SK-N-DZ (cell line): ENCODE results near the gene TCP11L2.
A peak's percentile ranks its signal among the peaks of the same experiment; 100 is the strongest.
"Not testable (repeated sequence)": the region's sequence is repeated elsewhere in the genome, so short reads cannot be mapped to it uniquely, and the experiment has no call there.

Source experiments
- DNase-seq: peaks from one replicate; pipeline ENCODE4 v3.0.0-alpha.2; 2015; ENCODE audit warnings: low spot score

The TCP11L2 gene

GRCh38 chr12:106343214-106343528 lies 40.6 kb downstream of the TCP11L2 start:
- no peak for DNase-seq

GRCh38 chr12:106344131-106344530 lies 41.6 kb downstream of the TCP11L2 start:
- no peak for DNase-seq

DNA sequence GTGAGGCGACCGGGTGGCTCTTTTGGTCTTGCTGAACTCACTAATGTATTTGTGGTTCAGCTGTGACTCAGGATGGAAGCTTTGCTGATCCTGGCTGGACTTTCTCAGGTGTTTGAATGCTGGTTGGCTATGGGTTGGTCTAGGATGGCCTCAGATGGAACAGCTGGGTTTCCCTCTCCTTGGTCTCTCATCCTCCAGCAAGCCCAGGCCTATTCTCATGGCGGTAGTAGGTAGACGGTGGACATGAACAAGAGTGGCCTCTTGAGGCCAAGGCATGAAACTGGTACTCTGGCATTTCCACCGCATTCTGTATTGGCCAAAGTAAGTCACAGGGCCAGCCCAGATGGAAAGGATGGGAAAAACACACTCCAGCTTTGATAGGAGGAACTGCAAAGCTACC lies 43.2 kb downstream of the TCP11L2 start:
- DNase-seq, result peak; percentile 70

DNA sequence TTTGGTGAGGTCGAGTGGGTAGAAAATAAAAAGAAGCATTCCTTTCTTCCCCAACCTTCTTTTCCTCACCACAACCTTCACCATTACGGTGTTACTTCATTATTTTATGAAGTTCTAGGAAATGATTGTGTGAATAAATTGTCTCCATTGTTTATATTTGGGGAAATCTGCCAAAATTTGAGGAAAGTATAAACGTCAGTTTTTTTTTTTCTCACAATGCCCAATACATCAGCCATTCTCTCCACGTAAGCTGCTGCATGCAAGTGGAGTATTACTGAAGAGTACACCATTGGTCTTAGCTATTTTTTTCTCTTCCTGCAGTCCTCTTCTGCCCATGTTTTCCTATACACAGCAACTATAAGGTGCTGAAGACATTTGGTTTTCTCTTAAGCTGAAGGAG lies 45.9 kb downstream of the TCP11L2 start:
- DNase-seq, result no peak

DNA sequence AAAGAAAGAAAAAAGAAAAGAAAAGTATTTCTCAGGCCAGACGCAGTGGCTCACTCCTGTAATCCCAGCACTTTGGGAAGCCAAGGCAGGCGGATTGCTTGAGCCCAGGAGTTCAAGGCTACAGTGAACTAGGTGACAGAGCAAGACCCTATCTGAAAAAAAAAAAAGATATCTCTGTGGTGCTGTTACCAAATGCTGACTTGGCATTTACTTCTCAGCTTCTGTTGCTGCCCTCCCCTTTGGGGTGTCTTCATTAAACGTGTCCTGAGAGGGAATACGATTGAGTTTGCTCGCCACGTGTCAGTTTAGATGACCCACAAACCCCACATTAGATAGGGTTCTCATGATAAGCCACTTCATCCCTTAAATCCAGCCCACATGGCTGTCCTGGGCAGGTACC lies 50.6 kb downstream of the TCP11L2 start:
- DNase-seq, result no peak

DNA sequence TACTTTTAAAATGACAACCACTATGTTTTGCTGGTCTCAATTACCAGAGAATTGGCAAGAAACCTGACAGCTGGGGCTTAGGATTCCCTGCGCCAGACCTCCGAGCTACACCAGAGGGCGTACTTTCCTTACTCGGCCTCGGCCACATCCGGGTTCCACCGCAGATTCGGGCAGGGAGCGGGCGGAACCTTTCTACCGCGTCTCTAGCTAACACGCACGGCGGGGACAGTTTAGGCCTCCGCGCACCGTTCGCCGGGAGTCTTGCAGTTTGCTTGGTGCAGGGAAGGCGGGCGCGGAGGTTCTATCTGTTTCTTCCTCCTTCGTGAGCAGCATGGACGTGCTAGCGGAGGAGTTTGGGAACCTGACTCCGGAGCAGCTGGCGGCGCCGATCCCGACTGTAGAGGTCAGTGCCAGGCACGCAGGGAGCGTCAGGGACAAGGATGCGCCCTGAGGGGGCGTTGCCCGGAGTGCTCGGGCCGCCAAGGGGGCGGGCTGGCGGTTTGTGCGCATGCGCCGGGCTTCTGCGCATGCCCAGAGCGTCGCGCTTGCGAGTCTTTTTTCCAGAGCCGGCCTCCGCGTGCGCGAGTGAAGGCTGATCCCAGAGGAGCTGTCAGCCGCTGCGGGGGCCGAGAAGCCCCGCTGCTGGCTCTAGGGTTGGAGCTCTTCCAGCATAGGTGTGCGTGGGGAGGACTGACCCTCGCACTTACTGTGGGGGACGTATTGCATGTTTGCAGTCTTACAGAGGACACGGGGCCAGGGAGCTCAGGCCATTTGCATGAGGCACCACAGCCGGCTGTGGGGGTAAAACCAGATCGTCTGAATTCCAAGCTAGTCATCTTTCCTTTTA lies 55.2 kb downstream of the TCP11L2 start, which contains the start of gene POLR3B:
TSS of gene POLR3B (plus strand) at position 200 of the 847 bp plus-strand sequence. CDS start at position 332, 132 bp downstream.
- DNase-seq, result peak; percentile 96

GRCh38 chr12:106358396-106359241 lies 56.1 kb downstream of the TCP11L2 start:
- DNase-seq, result no peak

DNA sequence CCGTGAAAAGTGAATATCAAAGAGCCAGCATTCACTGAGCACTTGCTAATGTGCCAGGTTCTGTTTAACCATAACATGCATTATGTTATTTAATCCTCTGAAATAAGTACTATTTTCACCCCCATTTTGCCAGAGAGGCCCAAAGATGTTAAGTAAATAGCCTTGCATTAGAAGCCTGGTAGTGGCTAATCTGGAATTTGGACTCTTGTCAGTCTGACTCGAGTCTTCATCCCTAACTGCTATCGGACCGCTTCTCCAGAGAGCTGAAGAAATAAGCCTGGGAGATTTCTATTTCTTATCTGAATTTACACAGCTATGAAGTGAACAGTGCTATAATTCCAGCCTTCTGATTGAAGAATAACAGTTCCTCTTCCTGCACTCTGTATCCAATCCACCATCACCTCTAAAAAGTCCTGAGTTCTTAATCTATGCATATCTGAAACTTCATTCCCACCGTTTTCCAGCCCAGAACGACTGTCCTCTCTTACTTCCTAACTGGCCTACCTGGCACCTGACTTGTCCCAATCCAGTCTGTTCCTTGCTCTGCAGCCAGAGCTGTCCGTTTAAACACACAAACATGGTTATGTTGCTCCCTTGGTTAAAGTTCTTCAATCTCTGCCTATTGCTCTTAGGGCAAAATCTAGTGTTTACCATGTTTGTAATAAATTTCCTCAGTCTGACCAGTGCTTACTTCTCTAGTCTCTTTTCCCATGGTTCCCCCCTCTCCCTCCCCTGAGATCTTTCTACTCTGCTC lies 57.3 kb downstream of the TCP11L2 start:
- DNase-seq, result no peak

DNA sequence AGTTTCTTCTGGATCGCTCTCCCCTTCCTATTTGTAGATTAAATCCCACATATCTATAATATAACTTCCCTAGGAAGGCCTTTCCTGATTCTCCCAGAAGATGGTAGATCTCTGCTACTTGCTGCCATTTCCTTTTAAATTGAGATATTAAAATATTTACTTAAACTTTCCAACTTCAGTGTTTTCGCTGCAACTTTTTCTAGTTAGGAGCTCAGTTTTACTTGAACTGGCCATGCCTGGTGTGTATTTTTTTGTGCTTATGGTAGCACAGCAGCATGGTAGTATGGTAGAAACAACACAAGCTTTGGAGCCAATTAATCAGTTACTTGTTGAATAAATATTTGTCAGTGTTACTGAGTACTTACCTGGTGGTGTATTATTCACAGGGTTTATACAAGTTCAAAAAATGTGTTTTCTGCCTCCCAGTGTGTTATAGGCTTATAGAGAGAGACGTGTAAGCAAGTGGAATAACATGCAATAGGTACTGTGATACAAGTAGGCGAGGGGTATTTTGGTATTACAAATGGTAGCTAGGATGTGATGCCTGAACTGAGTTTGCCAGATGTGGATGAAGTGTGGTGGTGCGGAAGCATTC lies 58.0 kb downstream of the TCP11L2 start:
- no peak for DNase-seq

DNA sequence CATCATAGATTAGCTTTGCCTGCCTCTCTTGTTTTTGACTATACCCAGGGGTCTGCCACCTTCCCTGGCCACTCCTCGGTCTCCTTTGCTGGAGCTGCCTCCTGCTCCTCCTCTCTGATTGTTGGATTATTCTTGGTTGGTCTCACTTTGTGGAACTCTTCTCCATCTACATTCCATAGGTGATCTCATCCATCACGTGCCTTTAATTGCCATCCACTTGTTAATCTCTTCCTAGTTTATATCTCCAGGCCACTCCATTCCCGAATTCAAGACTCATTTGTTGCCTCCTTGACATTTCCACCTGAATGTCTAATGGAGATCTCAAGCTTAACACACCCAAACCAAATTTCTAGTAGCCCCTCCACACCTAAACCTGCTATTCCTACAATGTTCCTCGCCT lies 60.4 kb downstream of the TCP11L2 start:
- no peak for DNase-seq

DNA sequence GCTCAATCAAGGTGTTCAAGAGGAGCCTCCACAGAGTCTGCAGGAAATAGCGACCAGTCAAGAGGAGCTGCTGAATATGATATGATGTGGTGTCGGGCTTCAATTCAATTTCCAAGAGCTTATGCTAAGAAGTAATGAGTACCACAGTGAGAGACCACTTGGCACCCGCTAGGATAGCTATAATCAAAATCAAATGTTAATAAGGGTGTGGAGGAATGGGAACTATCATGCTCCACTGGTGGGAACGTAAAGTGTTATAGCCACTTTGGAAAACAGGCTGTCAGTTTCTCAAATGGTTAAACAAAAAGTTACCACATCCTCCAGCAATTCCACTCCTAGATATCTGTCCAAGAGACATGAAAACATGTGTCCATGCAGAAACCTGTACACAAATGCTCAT lies 61.7 kb downstream of the TCP11L2 start:
- no peak for DNase-seq

- DNase-seq, result no peak
Observed at GRCh38 chr12:106369624-106370346, 67.3 kb downstream of the TCP11L2 start.

- DNase-seq, result no peak
Observed at GRCh38 chr12:106378788-106379187, 76.3 kb downstream of the TCP11L2 start.

- DNase-seq, result no peak
Observed at GRCh38 chr12:106380954-106381353, 78.4 kb downstream of the TCP11L2 start.

DNA sequence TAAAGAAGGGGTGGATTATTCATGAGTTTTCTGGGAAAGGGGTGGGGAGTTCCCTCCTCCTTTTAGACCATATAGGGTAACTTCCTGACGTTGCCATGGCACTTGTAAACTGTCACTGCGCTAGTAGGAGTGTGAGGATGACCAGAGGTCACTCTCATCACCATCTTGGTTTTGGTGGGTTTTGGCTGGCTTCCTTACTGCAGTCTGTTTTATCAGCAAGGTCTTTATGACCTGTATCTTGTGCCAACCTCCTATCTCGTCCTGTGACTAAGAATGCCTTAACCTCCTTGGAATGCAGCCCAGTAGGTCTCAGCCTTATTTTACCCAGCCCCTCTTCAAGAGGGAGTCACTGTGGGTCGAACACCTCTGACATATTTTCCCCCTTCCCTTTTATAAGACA lies 79.3 kb downstream of the TCP11L2 start:
- DNase-seq, result not testable (repeated sequence)

DNA sequence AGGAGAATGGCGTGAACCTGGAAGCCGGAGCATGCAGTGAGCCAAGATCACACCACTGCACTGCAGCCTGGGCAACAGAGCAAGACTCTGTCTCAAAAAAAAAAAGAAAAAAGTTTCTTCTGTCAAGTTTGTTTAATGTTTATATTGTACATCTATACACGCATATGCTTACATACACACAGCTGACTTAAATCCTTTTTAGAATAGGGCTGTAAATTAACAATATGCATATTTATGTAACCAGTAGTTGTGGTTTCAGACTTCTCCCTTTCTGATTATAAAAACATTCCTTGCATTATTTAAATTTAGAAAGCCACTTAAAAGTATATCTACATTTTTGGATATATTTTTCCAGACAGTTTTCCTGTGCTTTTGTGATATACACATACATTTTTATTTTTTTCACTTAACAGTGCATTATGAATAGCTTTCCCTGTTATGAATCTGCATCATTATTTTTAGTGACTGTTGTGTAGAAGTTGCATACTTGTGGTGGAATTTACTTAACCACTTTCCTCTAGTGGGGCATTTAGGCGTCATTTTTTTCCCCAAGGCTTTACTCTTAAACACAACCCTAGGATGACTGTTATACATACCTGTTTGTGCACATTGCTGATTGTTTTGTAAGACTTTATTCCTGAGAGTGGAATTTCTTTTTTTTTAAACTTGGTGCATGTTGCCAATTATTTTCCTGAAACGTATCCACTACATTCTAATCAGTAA lies 84.4 kb downstream of the TCP11L2 start:
- DNase-seq, result no peak

- no peak for DNase-seq
Observed at GRCh38 chr12:106387848-106388377, 85.4 kb downstream of the TCP11L2 start.

GRCh38 chr12:106389151-106389550 lies 86.6 kb downstream of the TCP11L2 start:
- no peak for DNase-seq

GRCh38 chr12:106392759-106393158 lies 90.2 kb downstream of the TCP11L2 start:
- no peak for DNase-seq
